ENCODE data around the gene TCTN1.

TCTN1 gene

GRCh38 chr12:110668480-110669192, 54.7 kb downstream of the TCTN1 start:
- H3K4me3 ChIP-seq (ENCODE audit: low read depth, low read length): no peak overlapping the region
- TF ChIP-seq, protein P1, sequence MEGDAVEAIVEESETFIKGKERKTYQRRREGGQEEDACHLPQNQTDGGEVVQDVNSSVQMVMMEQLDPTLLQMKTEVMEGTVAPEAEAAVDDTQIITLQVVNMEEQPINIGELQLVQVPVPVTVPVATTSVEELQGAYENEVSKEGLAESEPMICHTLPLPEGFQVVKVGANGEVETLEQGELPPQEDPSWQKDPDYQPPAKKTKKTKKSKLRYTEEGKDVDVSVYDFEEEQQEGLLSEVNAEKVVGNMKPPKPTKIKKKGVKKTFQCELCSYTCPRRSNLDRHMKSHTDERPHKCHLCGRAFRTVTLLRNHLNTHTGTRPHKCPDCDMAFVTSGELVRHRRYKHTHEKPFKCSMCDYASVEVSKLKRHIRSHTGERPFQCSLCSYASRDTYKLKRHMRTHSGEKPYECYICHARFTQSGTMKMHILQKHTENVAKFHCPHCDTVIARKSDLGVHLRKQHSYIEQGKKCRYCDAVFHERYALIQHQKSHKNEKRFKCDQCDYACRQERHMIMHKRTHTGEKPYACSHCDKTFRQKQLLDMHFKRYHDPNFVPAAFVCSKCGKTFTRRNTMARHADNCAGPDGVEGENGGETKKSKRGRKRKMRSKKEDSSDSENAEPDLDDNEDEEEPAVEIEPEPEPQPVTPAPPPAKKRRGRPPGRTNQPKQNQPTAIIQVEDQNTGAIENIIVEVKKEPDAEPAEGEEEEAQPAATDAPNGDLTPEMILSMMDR (IDR thresholded peaks at IDR 0.05; ENCODE audit: control insufficient read depth, extremely low read depth, insufficient read depth): no peak
- no peak for DNase-seq (ENCODE audit: low read depth)

DNA sequence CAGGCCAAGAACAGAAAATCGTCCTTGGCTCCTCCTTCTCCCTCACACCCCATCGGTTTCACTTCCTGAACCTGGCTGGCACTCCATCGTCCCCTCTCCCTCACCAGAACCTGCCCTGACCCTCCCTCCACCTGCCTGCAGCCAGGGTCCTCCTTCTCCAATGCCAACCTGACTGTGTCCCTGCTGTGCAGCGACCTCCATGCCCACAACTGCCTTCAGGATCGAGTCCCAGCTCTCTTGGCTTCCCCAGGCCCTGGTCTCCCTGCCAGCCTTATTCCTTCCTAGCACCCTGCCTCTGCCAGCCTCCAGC, 55.2 kb downstream of the TCTN1 start:
- TF ChIP-seq, protein P1 (IDR thresholded peaks at IDR 0.05; ENCODE audit: control insufficient read depth, extremely low read depth, insufficient read depth): no peak
- no peak overlapping the region for H3K4me3 ChIP-seq (ENCODE audit: low read depth, low read length)
- no peak for DNase-seq (ENCODE audit: low read depth)

DNA sequence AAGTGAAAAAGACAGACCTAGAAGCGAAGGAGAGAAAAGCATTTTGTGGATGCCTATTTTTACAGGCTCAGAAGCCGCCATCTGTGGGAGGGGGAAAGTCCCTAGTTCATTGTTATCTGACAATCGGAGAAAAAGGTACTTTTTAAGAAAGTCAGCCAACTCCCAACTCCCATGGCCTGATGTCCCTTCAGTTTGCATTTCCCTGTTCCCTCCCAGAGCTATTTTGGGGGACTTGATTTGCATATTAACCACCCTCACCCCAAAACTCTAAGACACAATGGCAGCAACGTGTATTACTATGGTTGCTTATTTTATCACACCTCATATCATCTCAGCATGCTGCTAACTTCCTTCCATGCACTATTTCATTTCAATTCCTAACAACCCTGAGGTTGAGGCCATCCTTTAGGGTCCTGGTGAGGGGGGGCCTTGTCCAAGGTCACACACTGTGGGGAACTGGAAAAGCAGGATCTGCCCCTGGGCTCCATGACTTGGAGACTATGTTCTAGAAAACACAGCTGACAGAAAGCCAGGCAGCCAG, 56.3 kb downstream of the TCTN1 start:
- TF ChIP-seq, protein P1 (IDR thresholded peaks at IDR 0.05; ENCODE audit: control insufficient read depth, extremely low read depth, insufficient read depth): no peak
- H3K4me3 ChIP-seq (ENCODE audit: low read depth, low read length): no peak overlapping the region
- no peak for DNase-seq (ENCODE audit: low read depth)

DNA sequence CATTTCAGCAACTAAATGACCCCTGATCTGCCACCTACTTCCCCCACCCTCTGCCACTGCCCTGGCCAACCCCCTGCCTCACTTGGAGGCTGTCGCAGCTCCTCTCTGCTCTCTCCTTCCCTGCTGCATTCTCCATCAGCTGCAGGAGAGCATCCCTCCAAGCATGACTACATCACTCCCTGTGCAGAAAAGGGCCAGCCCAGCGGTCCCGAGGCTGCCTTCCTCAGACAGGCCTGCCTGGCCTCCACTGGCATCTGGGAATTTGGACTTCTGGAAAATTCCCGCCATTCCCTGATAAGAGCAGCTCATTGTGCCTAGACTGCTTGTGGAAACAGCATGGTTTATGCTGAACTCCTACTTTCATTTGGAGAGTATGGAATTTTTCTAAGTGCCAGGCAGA, 62.2 kb downstream of the TCTN1 start:
- H3K4me3 ChIP-seq (ENCODE audit: low read depth, low read length): no peak overlapping the region
- no peak for DNase-seq (ENCODE audit: low read depth)
- TF ChIP-seq, protein P1 (IDR thresholded peaks at IDR 0.05; ENCODE audit: control insufficient read depth, extremely low read depth, insufficient read depth): no peak

GRCh38 chr12:110677206-110677911, 63.4 kb downstream of the TCTN1 start:
- H3K4me3 ChIP-seq (ENCODE audit: low read depth, low read length): no peak overlapping the region
- DNase-seq (ENCODE audit: low read depth): no peak
- TF ChIP-seq, protein P1 (IDR thresholded peaks at IDR 0.05; ENCODE audit: control insufficient read depth, extremely low read depth, insufficient read depth): no peak

GRCh38 chr12:110677982-110678381, 64.1 kb downstream of the TCTN1 start:
- DNase-seq (ENCODE audit: low read depth): no peak
- H3K4me3 ChIP-seq (ENCODE audit: low read depth, low read length): no peak overlapping the region
- TF ChIP-seq, protein P1 (IDR thresholded peaks at IDR 0.05; ENCODE audit: control insufficient read depth, extremely low read depth, insufficient read depth): no peak
